Measurements from ENCODE around the gene C19orf81. TPM values are rescaled to one million over a fixed set of nuclear protein-coding genes. Genes with fewer than 3 reads are reported as not detected.

Gene C19orf81
- total and polyA plus RNA-seq, 2 donors (not counting 3 experiments of a cell fraction or from before 2014, with no cell fraction given): 0.79 to 2.5 TPM

- H4K20me1 ChIP-seq (replicated peaks; ENCODE audit: control insufficient read depth, extremely low read depth, insufficient read depth, low read length): no peaks in the 10 kb centered on the region
- no TSS peak for BruUV-seq (replicated peaks)
- intact Hi-C loops (cut with micrococcal nuclease): loop anchor here (1.0 to 2.0 kb wide), 2 partner anchors 36 to 114 kb away; no protein-coding TSS in a partner anchor
- peaks cover 17 to 31% of the 10 kb centered on the region in 2 experiments for H3K27me3 ChIP-seq (ENCODE audit: control insufficient read depth in 2 of 2, insufficient read depth in 2 of 2, low read length in 2 of 2)
- DNase-seq (ENCODE audit: low read depth, low spot score): no peak
- no peak overlapping the region for H2AFZ ChIP-seq (ENCODE audit: low read depth, low read length)
- POLR2A ChIA-PET: no interaction called here
- H3K4me3 ChIP-seq (replicated peaks in 1 of 3; ENCODE audit: insufficient read depth in 1 of 3, low read depth in 1 of 3, low read length in 3 of 3): no peak overlapping the region
- H3K9me3 ChIP-seq (replicated peaks; ENCODE audit: control insufficient read depth, insufficient read depth, low read length): no peaks in the 10 kb centered on the region
- H3K9me1 ChIP-seq (replicated peaks; ENCODE audit: control insufficient read depth, extremely low read depth, insufficient read depth, low read length): no peaks in the 10 kb centered on the region
- H3K4me2 ChIP-seq (ENCODE audit: insufficient read depth, low read length): no peak overlapping the region
- dilution Hi-C loops (cut with MboI; ENCODE audit: extremely low pct_ligation_motif_present, low sequenced_read_pairs): no loop called here
- H3K79me2 ChIP-seq (ENCODE audit: control insufficient read depth, insufficient read depth, low read length): no peaks in the 10 kb centered on the region
- H3K27ac ChIP-seq (ENCODE audit: insufficient read depth, low read depth, low read length): no peak overlapping the region
- H3K4me1 ChIP-seq (ENCODE audit: control insufficient read depth, extremely low read depth, insufficient read depth, low read length): no peaks in the 10 kb centered on the region
- no peak overlapping the region for H3K9ac ChIP-seq (replicated peaks; ENCODE audit: extremely low read depth, insufficient read depth, low read length)
- no peak for TF ChIP-seq POLR2AphosphoS5 (IDR thresholded peaks at IDR 0.05; ENCODE audit: insufficient read depth, low read depth, low read length)
- no peak for TF ChIP-seq JUN (IDR thresholded peaks at IDR 0.05; ENCODE audit: borderline replicate concordance, insufficient read depth, insufficient read length, low read depth)
- TF ChIP-seq GATA2 (IDR thresholded peaks at IDR 0.05; ENCODE audit: insufficient read depth, insufficient read length, low read depth, low read length): no peak
- TF ChIP-seq EZH2 (IDR thresholded peaks at IDR 0.05; ENCODE audit: borderline replicate concordance, low read depth, low read length, severe bottlenecking): no peak
- no peak for TF ChIP-seq MYC (IDR thresholded peaks at IDR 0.05; ENCODE audit: low read depth, low read length)
- TF ChIP-seq POLR2A (IDR thresholded peaks at IDR 0.05; ENCODE audit: low read depth, low read length): no peak
- TF ChIP-seq, protein P1, sequence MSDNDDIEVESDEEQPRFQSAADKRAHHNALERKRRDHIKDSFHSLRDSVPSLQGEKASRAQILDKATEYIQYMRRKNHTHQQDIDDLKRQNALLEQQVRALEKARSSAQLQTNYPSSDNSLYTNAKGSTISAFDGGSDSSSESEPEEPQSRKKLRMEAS (IDR thresholded peaks at IDR 0.05; ENCODE audit: insufficient read depth, insufficient read length): no peak
- TF ChIP-seq FOS (IDR thresholded peaks at IDR 0.05; ENCODE audit: borderline replicate concordance, insufficient read depth, low read length): no peak
- TF ChIP-seq, protein P2, sequence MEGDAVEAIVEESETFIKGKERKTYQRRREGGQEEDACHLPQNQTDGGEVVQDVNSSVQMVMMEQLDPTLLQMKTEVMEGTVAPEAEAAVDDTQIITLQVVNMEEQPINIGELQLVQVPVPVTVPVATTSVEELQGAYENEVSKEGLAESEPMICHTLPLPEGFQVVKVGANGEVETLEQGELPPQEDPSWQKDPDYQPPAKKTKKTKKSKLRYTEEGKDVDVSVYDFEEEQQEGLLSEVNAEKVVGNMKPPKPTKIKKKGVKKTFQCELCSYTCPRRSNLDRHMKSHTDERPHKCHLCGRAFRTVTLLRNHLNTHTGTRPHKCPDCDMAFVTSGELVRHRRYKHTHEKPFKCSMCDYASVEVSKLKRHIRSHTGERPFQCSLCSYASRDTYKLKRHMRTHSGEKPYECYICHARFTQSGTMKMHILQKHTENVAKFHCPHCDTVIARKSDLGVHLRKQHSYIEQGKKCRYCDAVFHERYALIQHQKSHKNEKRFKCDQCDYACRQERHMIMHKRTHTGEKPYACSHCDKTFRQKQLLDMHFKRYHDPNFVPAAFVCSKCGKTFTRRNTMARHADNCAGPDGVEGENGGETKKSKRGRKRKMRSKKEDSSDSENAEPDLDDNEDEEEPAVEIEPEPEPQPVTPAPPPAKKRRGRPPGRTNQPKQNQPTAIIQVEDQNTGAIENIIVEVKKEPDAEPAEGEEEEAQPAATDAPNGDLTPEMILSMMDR (IDR thresholded peaks at IDR 0.05; ENCODE audit: extremely low read depth in 1 of 2, insufficient read depth in 1 of 2, low read depth in 1 of 2, low read length in 2 of 2): no peak
- CTCF ChIA-PET: interaction anchor here (1.2 to 3.4 kb wide), 8 partner anchors 12 to 253 kb away, joined by 3 to 83 read pairs (median 8); partner anchors contain the start of gene C19orf81
- H3K36me3 ChIP-seq (ENCODE audit: control insufficient read depth in 2 of 2, extremely low read depth in 1 of 2, insufficient read depth in 2 of 2, low read length in 2 of 2): no peaks in the 10 kb centered on the region
- FAIRE-seq: no peak
Measured at GRCh38 chr19:50668879-50669278, 19.6 kb downstream of the C19orf81 start.

All from endothelial cell of umbilical vein (primary cell).